Ramos (cell line): ENCODE measurements around the gene STK32A.

Source experiments
- in situ Hi-C: fragments of 300-500 bp; cut with MboI; formaldehyde crosslinking; loops from one replicate; pipeline ENCODE4 v1.14.3; 2022; ENCODE audit warnings: low sequenced_read_pairs; ENCODE audit not compliant: unreplicated experiment

The STK32A gene

DNA sequence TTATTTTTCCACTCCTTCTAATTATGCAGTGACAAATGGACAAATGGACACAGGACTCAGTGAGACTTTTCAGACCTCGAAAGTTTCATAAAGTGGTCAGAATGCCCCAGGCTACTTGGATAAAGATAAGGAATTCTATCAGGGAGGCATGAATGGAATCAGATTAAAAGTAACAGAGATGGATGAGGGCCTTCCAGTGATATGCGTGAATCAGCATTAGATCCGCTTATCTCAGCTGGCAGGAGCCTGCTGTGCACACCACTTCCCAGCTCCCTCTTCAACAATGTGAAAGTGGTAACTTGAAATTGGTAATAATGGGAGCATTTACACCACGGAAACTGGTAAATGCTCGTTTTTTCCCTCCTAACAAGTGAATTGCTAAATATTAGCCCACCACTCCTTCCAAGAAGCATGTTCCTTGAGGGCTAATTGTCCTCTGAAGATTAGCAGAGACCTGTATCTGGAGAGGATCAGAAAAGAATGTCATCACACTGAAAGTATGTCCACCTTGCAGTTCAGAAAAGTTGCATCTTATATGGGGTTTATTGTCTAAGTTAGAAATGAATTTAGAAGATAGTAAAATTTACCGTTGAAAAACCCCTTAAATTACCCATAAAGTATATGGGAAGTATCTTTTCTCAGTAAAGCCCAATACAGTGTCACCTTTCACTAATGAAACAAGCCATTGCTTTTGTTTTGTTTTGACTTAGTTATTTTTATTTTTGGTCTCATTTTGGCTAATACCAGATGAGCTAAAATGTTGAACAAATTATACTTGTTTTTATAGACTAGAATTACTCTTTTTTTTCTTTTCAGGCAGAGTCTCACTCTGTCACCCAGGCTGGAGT, 149.7 kb downstream of the STK32A start:
- in situ Hi-C loops: no loop called here

DNA sequence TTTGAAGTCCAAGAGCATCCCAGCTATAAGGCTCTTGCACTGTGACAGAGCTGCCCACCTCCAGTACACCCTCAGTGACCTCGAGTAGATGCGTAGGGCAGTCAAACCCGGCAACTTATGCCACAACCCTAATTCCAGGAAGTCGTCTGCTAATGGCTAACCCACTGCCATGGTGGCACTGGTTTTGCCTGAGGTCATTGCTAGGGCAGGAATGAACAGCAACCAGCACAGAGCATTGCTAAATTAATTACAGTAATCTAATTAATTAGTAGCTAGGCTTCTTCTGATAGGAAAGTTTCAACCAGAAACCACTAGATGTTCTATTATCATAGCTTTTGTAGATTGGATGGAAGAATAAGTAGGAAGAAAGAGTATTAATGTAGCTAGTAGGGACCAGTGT, 152.3 kb downstream of the STK32A start:
- in situ Hi-C loops: no loop called here

DNA sequence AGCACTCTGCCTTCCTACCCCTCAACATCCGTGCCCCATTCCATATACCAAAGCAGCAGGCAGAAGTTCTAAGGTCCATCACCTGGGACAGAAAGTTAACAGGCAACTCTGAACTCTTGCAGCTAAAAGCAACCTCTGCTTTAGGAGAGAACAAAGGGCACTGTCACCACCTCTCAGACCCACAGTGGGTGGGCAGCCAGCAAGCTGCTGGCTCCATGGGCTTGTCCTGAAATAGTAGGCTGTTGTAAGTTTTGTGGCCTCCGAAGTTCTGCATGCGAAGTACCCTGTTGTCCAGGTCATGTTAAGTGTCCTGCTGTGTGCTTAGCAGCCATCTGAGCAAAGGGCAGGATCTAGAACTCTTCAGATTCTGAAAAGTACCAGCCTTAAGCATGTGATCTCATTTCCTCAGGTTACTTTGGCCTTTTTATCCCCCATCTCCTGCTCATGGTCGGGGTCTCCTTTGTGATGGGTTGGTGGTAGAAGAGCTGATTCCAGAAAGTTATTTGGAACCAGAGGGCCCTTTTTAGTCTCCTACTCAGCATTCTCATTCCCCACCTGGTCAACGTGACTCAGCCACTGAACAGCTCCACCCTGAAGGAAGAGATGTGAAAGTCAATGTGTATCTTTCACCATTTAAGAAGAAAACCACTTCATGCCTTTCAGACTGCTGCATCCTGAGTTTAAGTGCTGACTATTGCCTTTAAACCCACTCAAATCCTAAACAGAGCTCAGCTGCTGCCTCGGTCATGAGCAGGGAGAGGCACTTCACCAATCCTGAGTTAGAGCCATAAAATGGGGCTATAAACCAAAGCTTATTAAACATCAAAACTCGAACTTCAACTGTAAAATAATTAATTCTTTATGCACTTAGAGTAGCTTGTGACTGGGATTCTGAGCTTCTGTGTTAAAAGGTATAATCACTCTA, 153.6 kb downstream of the STK32A start:
- in situ Hi-C loops: no loop called here

DNA sequence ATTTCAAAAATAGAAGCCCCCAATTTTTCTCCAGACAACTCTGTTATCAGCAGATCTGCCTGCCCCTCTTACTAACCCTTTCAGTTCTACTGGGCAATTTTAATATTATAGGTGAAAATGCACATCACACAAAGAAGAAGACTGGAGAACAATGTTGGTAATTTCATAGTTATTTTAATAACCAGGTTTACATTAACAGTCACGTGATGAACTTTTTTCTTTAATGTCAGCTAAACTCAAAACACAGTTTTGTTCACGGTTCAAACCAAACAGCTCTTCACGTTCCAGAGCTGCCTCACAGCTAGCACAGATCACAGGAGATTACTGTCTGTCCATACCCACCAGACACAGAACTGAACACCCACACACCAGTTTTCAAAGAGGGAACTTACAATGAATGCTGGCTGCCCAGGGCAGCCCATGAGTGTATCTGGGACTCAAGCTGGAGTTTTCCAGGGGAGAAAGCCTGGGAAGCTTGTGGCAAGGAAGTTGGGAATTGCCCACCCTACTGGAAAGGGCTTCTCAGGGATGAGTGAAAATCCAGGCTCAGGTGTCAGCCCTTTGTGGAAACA, 155.9 kb downstream of the STK32A start:
- in situ Hi-C loops: no loop called here

DNA sequence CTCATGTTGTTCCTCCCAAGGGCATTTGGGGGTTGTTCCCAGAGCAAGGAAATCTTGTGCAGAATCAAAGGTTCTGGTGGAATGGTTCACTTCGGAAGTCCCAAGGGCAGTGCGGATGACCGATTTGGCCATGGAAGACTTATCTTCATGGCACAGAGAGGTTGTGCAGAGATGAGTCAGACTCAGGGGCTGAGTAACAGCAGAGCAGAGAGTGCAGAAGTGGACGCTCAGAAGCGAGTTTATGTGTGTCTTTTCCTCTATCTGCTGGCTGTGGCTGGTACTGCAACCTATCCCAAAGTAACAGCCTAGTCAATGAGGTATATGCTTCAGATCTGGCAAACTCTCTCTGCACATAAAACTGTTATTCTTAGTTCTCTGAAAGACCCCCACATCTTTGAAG, 157.0 kb downstream of the STK32A start:
- in situ Hi-C loops: no loop called here

DNA sequence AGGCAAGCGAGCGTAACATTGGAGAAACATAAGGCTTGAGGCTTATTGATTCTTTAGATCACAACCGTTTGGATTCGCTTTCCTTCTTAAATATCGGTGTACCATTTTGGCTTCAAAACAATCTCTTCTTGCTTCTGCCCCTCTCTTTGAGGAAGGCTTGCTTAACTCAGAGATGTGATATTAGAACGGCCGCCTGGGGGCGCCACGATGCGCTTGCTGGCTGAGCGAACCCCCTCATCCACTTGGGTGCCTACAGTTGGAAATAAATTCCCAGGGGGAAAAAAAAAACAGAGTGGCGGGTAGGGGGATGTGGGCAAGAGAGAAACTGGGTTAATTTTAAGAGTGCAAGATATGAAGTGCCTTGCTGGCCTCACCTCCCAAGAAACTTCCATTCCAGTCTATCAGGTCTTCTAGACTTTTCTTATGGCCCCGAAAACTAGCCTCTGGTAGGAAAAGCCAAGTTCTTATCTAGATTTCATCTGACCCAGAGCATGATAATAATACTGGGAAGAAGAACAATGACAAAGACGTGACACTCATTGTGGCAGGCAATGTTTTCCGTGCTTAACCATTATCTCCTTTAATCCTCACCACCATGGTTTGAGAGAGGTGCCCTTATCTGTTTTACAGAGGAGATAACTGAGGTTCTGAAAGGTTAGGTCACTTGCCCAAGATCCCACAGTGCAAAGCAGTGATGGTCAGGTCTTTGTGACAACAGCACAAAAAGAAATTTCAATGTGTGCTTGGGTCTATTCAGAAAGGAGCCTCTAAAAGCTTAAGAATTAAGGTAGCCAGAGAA, 159.2 kb downstream of the STK32A start:
- in situ Hi-C loops: no loop called here

DNA sequence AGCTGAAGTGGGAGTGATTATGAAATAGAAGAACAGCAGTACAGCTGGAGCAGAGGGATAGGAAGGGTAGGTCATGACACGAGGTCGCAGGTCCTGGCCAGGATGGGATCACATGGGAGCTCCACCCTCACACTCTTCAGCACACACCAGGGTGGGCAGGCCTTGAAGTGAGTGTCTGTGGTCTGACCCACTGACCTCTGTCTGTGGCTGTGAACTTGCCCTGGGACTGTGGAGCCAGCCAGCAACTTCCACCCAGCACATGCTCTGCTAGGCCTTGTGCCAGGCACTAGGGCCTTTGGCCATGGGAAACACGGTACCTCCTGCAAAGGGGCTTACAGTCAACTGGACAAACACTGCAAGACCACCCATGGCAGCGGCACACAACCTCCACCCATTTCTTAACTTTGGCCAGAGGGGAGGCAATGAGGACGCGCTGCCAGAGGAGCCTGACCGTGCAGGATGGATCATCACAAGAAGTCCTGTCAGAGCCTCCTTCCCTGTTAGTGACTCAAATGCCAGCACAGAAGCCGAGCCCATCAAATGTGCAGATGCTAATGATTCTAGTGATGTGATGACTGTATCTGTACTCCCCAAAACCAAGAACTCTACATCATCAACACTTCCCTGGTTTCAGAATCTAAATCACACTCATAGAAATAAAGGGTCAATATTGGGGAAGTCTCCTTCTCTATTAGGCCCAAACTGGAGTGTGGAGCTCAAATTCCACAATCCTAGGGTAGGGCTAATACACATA, 161.4 kb downstream of the STK32A start:
- in situ Hi-C loops: no loop called here

DNA sequence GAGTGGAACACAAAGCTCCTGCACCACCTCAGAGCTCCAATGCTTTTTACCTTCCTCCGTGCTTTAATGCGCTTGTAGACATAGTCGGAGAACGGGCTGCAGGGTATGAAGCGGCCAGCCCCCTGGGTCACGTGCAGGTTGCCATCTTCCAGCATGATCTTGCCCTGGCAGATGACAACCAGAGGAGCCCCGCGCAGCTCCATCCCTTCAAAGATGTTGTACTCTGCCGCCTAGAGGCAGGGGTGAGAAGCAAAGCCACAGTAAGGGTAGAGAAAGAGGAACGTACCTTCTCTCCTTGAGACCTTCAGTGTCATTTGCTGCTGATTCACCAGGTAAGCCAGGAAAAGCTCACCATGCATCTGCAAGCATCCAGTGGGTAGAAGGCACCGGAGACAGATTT, 162.8 kb downstream of the STK32A start:
- in situ Hi-C loops: no loop called here

DNA sequence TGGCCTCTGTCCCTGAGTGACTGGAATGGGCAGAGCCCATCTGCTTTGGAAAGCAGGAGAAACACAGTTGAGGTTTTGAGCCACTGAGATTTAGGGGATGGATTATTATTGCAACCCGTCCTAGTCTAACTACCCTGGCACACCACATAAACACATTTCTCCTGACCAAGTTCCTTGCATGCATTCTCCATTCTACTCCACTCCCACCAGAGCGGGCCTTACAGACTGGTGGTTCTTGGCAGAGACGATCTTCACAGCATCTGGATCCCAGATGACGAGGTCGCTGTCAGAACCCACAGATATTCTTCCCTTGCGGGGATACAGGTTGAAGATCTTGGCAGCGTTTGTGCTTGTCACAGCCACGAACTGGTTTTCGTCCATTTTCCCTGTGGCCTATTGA, 164.0 kb downstream of the STK32A start:
- in situ Hi-C loops: no loop called here

DNA sequence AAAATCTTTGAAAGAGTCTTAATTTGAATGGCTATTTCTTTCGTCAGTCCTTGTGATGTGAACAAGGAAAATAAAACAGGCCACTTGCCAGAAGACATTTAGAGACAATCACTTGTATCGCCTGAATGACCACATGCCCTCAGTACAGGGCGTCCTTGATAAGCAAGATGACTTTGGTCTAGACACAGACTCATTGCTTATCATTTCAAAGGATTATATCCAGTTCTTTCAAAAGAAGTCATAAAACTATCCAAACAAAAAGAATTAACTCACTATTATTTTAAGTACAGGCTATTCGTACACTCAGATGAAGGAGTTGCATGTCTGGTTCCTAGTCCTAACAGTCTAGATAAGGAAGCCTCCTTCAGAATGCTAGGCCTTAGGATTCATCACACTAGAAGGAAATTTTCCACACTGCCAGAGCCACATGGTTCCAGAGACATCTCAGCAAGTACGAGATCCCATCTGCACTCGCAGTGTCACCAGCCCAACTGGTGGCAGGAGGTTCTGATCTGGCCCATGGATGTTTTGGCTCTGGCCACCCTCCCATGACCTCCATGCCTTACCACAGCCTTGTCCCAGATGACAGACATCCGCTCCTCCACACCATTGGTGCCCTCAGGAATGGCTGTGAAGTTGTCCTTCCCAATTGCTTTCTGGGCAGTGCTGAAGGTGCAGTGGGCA, 165.4 kb downstream of the STK32A start:
- in situ Hi-C loops: no loop called here

DNA sequence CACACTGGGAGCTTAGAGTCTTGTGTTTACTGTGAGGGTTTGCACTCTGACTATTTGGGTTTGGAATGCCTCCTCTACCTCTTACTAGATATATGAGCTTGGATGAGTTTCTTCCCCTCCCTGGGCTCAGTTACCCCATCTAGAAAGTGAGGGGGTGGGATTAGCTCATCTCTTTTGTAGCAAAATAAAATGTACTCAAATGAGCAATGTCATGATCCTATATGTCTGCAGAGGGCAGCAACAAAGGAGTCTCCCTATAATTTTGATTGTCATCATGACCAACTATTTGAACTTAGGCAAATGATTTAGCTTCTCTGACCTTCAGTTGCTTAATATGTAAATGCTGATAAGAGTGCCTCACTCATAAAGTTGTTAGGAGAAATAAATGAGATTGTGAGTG, 166.1 kb downstream of the STK32A start:
- in situ Hi-C loops: no loop called here

DNA sequence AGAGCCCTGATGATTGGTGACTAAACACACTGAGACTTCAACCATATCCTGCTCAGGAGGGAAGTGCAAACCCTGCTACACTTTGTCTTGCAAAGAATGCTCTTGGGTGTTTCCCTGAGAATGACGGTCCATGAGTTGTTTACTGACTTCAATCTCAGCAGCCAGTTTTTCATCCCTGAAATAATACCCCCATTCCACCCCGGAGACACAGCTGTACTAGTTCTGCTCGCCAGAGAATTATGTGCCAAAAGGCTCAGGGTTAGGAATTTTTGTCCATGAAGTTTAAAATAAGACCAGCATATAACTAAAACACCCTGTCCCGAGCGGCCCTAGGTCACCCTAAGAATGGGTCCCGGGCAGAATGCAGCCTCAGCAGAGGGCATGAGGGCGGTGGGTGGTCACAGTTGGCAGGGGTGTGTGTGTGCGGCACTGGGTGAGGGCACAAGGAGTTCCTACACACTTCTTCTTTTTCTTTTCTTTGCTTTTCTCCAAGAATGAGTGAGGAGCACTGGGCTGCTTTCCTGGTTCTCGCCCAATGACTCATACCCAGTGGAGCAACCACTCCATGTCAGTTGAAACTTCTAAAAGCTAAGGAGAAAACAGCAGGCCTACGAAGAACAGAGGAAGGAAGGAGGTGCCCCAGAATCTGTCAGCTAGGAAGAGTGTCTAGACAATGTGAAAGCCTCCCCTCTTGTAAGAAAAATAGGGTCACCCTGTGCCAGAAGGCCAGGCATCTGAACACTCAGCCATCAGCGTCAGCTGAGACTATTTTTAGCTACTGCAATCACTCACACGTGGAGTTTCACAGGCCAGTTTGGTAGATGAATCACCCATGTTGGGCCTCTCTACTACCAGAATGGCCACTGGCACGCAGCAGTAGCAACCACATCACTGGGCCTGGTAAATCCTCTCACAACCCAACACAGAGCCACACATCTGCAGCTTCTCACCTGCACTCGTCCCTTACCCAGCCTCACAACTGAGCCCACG, 169.1 kb downstream of the STK32A start:
- in situ Hi-C loops: no loop called here

DNA sequence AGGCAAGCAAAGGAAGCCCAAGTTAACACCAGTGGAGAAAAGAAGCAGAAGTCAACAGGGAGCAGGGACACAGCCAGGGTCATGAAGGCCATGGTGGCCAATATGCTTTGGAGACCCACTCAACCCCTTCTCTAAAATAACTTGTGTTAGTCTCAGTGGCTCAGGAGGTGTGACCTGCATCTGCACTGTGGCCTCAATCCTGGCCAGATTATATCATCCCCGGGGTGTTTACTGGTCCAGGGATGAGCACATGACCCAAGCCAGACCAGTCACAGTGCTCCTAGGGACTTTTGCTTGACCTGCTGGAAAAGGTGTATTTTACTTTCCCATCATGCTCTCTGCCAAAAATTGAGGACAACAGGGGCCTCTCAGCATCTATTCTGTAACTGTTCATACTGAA, 169.9 kb downstream of the STK32A start:
- in situ Hi-C loops: no loop called here

DNA sequence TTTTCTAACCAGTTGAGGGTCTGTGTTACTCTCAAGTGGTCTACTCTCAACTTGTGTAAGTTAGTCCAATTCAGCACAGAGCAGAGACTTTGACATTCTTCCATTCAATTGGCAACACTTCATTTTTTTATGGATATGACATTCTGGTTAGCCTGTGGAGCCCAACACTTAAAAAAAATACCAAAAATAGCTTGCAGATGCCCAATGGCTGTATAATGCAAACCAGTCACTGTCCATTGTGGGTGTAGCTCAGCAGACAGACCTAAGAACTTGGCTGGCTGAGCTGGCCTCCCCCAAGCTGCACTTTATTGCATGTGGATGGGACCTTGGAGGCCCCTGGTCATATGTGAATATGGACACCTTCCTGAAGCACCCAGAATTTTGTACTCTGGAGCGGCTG, 171.8 kb downstream of the STK32A start:
- in situ Hi-C loops: no loop called here

DNA sequence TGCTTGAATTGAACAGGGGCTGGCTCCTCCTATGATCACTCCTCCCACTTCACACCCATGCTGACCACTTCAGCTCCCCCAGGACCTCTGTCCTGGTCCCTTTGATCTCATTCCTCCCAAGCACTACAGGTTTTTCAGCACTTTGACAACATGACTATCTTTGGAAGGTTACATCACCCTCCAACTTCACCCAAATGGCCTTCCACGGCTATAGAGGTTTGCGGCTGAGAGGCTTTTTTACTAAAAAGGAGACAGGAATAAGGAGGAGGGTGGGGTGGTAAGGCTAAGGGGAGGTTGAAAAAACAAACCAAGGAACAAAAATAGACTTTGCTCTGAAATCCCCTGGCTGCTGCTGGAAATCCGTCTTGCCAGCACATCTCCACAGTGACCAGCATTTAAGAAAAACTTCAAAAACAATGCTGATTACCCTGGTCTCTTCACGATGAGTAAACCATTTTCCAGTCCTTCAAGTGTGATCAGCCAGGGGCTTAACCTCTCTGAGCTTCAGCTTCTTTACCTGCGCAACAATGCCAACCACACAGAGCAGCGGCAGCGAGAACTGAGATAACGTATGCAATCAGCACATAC, 172.4 kb downstream of the STK32A start:
- in situ Hi-C loops: no loop called here

DNA sequence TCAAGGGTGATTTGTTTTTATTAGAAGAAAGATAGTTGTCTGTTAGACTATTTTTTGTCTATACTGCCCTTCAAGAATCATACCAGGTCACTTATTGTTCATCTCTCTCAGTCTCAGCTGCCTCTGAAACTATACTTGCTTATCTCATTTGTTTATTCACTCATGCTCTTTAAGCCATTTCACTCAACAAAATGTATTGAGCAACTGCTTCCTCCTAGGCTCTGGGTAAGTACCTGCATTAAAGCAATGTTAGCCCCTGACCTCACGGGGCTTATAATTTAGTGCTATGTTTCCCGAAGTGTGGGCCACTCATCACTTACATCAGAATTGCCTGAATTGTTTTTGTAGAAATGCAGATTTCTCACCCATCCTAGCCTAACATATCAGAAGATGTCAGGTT, 174.2 kb downstream of the STK32A start:
- in situ Hi-C loops: no loop called here
